BJ (cell line): ENCODE results near the gene OR4D2. TPM values are rescaled to one million over a fixed set of nuclear protein-coding genes. Genes with fewer than 3 reads are reported as not detected.

ENCODE experiments used
- CTCF ChIA-PET: fragments of 350-600 bp; formaldehyde crosslinking; extraction: SDS; loops from one replicate; lab custom pipeline; 2021; ENCODE audit warnings: antibody characterized with exemption, inconsistent platforms; lab: Yijun Ruan, JAX
- POLR2A ChIA-PET: fragments of 300-600 bp; sonication (Branson Sonifier 250); formaldehyde crosslinking; extraction: SDS; loops from one replicate; lab custom pipeline; 2021; ENCODE audit warnings: antibody characterized with exemption; lab: Charles Lee
- DNase-seq: peaks from one replicate; pipeline ENCODE4 v3.0.0-alpha.2; 2011; ENCODE audit warnings: low read depth
- H3K27me3 ChIP-seq: 2 replicates; pipeline ENCODE4 v1.6.0; 2011; ENCODE audit warnings: low read length; ENCODE audit not compliant: control insufficient read depth, insufficient read depth
- H3K36me3 ChIP-seq: 2 replicates; pipeline ENCODE4 v1.5.1; 2011; ENCODE audit warnings: low read length; ENCODE audit not compliant: control insufficient read depth, insufficient read depth
- H3K4me3 ChIP-seq: 2 replicates; pipeline ENCODE4 v1.5.1; 2011; ENCODE audit warnings: low read depth, mild to moderate bottlenecking, control low read depth, low read length
- polyA minus RNA-seq: library from RNA; depleted of rRNA, polyadenylated mRNA; stranded (reverse); fragments of >200 nt; gene quantifications from 2 replicates; pipeline ENCODE4 v1.2.3, GENCODE V29; 2011; rRNA and poly(A)+ RNA removed
- polyA plus RNA-seq: library from polyadenylated mRNA; depleted of rRNA; stranded (reverse); fragments of >200 nt; gene quantifications from 2 replicates; pipeline ENCODE4 v1.2.3, GENCODE V29; 2011; rRNA removed
- TF ChIP-seq, protein P1 (sequence below): IDR thresholded peaks from 2 replicates; pipeline ENCODE4 v1.5.1; 2011; ENCODE audit warnings: low read depth, mild to moderate bottlenecking, control low read depth, inconsistent platforms, low read length, moderate library complexity; ENCODE audit not compliant: insufficient read depth

OR4D2 gene
- not detected in 2 replicates for polyA plus RNA-seq
- not detected in 2 replicates for polyA minus RNA-seq

DNA sequence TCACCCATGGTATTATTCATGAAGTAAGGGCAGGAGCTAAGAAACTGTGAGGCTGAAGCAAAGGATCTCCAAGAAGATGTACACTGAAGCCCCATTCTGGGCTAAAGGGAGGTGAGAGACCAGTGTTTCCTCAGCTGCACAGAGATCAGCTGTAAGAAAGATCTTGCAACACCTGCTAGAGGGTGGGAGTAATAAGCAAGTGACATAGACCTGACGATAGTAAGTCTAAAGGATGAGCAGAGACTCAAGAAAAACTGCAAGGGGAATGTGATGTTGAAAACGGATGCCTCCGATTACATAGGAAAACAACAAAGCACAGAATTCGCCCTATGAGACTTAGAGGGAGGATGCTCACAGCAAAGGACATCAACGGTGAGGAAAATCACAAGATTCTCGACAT lies at the start of gene OR4D2:
Gene OR4D2 (plus strand): TSS at position 301 of the 400 bp plus-strand sequence. CDS start 2,674 bp downstream, outside the sequence.
- ChIA-PET CTCF (no interaction called here), POLR2A (no interaction called here)
- no peak for DNase-seq
- Histone ChIP-seq H3K4me3 (no peak within 1 kb of the TSS), H3K36me3 (no peaks in the 10 kb centered on the region), H3K27me3 (peaks cover 2% of the 10 kb centered on the region; the same call in 1 of the 2 replicates)
- TF ChIP-seq, protein P1, sequence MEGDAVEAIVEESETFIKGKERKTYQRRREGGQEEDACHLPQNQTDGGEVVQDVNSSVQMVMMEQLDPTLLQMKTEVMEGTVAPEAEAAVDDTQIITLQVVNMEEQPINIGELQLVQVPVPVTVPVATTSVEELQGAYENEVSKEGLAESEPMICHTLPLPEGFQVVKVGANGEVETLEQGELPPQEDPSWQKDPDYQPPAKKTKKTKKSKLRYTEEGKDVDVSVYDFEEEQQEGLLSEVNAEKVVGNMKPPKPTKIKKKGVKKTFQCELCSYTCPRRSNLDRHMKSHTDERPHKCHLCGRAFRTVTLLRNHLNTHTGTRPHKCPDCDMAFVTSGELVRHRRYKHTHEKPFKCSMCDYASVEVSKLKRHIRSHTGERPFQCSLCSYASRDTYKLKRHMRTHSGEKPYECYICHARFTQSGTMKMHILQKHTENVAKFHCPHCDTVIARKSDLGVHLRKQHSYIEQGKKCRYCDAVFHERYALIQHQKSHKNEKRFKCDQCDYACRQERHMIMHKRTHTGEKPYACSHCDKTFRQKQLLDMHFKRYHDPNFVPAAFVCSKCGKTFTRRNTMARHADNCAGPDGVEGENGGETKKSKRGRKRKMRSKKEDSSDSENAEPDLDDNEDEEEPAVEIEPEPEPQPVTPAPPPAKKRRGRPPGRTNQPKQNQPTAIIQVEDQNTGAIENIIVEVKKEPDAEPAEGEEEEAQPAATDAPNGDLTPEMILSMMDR: no peak

DNA sequence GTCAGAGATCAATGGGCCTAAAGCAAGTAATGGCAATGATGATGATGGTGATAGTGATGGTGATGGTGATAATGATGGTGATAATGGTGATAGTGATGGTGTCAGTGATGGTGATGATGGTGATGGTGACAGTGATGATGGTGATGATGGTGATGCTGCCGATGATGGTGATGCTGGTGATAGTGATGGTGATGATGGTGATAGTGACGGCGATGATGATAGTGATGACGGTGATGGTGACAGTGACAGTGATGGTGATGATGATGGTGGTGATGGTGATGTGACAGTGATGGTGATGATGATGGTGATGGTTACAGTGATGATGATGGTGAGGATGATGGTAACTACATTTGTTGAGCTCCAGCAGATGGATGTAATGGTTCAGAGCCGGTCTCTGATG lies 49.4 kb upstream of the OR4D2 start:
- TF ChIP-seq, protein P1: no peak
- ChIA-PET CTCF (no interaction called here), POLR2A (no interaction called here)
- Histone ChIP-seq H3K36me3 (no peaks in the 10 kb centered on the region), H3K4me3 (no peak overlapping the region), H3K27me3 (peaks cover 3% of the 10 kb centered on the region)
- no peak for DNase-seq

DNA sequence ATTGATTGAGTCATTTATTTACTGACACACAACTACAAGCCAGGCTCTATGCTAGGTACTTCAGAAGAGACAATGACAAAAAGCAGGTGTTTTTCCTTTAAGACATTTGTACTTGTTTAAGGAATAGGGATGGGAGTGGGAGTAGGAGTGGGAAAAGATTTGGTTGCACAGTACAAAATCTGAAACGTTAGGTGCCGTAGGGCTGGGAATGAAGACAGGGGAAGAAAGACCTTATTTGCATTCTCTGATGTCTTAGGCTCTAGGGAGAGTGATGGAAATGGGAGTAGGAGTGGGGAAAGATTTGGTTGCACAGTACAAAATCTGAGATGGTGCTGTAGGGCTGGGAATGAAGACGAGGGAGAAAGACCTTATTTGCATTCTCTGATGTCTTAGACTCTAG lies 47.3 kb upstream of the OR4D2 start:
- POLR2A ChIA-PET: no interaction called here
- DNase-seq: no peak
- Histone ChIP-seq H3K4me3 (no peak overlapping the region), H3K36me3 (no peaks in the 10 kb centered on the region), H3K27me3 (peaks cover 3% of the 10 kb centered on the region)
- TF ChIP-seq, protein P1: no peak
- CTCF ChIA-PET: interaction anchor here (1.1 kb wide), 1 partner anchor 336 kb away, joined by 3 read pairs; no protein-coding TSS in a partner anchor

DNA sequence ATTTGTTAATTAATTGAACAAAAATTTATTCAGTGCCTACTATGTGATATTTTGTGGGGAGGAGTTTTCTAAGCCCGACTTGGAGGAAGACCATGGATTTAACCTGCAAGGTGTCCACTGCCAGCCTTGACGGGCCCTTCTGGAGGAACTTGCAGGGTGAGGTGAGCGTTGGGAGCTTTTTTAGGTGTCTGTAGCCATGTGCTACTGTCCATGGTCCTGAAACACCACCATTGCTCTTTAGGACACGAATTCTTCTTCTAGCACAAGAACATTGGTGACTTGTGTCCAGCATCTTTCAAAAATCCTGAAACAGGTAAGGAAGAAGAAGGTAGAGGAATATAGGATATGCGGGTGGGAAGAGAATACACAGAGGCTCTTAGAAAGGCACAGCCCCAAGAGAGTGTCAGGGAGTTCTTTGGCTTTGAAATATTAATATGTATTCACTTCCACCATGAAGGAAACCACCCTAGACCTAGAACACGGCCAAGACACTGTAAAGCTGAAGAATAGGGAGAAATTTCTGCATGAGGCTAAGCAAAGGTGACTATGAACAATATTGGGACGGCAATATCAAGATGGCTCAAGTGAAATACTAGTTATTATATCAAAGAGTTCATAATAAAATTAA lies 46.5 kb upstream of the OR4D2 start:
- DNase-seq: no peak
- Histone ChIP-seq H3K27me3 (peaks cover 1% of the 10 kb centered on the region), H3K4me3 (no peak overlapping the region), H3K36me3 (no peaks in the 10 kb centered on the region)
- TF ChIP-seq, protein P1: no peak
- ChIA-PET CTCF (interaction anchor here (1.1 kb wide), 1 partner anchor 337 kb away, joined by 3 read pairs; no protein-coding TSS in a partner anchor), POLR2A (no interaction called here)

DNA sequence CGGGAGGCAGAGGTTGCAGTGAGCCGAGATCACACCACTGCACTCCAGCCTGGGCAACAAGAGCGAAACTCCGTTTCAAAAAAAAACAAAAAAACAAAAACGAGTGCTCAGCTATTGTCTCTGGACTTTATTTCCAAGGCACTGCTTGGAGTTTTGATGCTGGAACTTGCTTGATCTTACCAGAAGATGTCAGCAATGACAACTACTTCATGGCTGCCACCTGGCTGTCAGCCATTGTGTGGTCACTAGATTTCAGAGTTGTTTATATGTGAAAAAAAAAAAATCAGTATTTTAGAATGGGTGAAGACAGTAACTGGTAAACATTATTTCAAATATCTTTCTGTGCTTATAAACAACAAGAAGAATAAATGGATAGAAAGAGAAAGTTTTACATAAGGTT lies 44.9 kb upstream of the OR4D2 start:
- Histone ChIP-seq H3K27me3 (no peaks in the 10 kb centered on the region; the same call in 1 of the 2 replicates), H3K36me3 (no peaks in the 10 kb centered on the region), H3K4me3 (no peak overlapping the region)
- TF ChIP-seq, protein P1: no peak
- ChIA-PET CTCF (interaction anchor here (0.6 to 1.5 kb wide), 5 partner anchors 8 to 1610 kb away, joined by 3 to 7 read pairs (median 3); no protein-coding TSS in a partner anchor), POLR2A (no interaction called here)
- no peak for DNase-seq
